Measurements from ENCODE around the gene KRTAP5-3. TPM values are rescaled to one million over a fixed set of nuclear protein-coding genes. Genes with fewer than 3 reads are reported as not detected.

KRTAP5-3 gene
- total and polyA plus RNA-seq, 2 of the 13 experiments (the other 11 are each of a cell fraction or from before 2014, with no cell fraction given) = not detected

DNA sequence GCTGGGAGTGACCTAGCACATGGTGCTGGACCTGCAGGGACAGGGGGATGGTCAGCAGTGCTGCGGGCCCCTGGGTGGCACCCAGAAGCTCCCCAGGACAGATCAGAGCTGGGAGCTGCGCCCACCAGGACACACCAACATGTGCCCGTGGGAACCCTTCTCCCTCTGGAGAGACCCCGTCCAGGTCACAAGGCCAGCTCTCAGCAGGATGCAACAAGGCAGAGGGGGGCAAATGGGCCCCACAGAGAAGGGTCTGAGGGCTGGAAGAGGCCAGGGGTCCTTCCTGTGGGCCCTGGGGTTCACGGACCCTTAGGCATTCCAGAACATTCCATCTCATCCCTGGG is 42.4 kb downstream of the KRTAP5-3 start:
- TF ChIP-seq, protein P1, sequence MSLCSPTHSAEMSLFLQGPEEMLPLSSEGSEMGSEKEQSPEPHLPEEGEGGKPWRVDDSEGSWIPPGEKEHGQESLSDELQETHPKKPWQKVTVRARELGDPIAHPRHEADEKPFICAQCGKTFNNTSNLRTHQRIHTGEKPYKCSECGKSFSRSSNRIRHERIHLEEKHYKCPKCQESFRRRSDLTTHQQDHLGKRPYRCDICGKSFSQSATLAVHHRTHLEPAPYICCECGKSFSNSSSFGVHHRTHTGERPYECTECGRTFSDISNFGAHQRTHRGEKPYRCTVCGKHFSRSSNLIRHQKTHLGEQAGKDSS (CRISPR knock-in tag; IDR thresholded peaks at IDR 0.05; ENCODE audit: borderline replicate concordance, low read depth) = no peak
- TF ChIP-seq GATAD2A (CRISPR knock-in tag; IDR thresholded peaks at IDR 0.05) (no peak), THYN1 (CRISPR knock-in tag; IDR thresholded peaks at IDR 0.05; ENCODE audit: borderline replicate concordance, low read depth) (no peak), ZNF317 (CRISPR knock-in tag; IDR thresholded peaks at IDR 0.05) (no peak), ZNF777 (CRISPR knock-in tag; IDR thresholded peaks at IDR 0.05) (no peak), POLR2G (IDR thresholded peaks at IDR 0.05; ENCODE audit: low read depth, low read length) (no peak), SALL1 (CRISPR knock-in tag; IDR thresholded peaks at IDR 0.05) (no peak)
- TF ChIP-seq, protein P2, sequence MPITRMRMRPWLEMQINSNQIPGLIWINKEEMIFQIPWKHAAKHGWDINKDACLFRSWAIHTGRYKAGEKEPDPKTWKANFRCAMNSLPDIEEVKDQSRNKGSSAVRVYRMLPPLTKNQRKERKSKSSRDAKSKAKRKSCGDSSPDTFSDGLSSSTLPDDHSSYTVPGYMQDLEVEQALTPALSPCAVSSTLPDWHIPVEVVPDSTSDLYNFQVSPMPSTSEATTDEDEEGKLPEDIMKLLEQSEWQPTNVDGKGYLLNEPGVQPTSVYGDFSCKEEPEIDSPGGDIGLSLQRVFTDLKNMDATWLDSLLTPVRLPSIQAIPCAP (CRISPR knock-in tag; IDR thresholded peaks at IDR 0.05; ENCODE audit: low read depth) = no peak
- TF ChIP-seq, protein P3, sequence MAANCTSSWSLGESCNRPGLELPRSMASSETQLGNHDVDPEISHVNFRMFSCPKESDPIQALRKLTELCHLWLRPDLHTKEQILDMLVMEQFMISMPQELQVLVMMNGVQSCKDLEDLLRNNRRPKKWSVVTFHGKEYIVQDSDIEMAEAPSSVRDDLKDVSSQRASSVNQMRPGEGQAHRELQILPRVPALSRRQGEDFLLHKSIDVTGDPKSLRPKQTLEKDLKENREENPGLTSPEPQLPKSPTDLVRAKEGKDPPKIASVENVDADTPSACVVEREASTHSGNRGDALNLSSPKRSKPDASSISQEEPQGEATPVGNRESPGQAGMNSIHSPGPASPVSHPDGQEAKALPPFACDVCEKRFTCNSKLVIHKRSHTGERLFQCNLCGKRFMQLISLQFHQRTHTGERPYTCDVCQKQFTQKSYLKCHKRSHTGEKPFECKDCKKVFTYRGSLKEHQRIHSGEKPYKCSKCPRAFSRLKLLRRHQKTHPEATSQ (CRISPR knock-in tag; IDR thresholded peaks at IDR 0.05; ENCODE audit: borderline replicate concordance) = no peak
- TF ChIP-seq, protein P4, sequence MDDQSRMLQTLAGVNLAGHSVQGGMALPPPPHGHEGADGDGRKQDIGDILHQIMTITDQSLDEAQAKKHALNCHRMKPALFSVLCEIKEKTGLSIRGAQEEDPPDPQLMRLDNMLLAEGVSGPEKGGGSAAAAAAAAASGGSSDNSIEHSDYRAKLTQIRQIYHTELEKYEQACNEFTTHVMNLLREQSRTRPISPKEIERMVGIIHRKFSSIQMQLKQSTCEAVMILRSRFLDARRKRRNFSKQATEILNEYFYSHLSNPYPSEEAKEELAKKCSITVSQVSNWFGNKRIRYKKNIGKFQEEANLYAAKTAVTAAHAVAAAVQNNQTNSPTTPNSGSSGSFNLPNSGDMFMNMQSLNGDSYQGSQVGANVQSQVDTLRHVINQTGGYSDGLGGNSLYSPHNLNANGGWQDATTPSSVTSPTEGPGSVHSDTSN (CRISPR knock-in tag; IDR thresholded peaks at IDR 0.05; ENCODE audit: borderline replicate concordance) = no peak
- TF ChIP-seq, protein P5, sequence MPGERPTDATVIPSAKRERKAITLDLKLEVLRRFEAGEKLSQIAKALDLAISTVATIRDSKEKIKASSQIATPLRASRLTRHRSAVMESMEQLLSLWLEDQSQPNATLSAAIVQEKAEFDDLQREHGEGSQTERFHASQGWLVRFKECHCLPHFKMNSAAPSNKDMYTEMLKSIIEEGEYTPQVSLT (CRISPR knock-in tag; IDR thresholded peaks at IDR 0.05; ENCODE audit: borderline replicate concordance, low read depth) = no peak
- TF ChIP-seq, protein P6, sequence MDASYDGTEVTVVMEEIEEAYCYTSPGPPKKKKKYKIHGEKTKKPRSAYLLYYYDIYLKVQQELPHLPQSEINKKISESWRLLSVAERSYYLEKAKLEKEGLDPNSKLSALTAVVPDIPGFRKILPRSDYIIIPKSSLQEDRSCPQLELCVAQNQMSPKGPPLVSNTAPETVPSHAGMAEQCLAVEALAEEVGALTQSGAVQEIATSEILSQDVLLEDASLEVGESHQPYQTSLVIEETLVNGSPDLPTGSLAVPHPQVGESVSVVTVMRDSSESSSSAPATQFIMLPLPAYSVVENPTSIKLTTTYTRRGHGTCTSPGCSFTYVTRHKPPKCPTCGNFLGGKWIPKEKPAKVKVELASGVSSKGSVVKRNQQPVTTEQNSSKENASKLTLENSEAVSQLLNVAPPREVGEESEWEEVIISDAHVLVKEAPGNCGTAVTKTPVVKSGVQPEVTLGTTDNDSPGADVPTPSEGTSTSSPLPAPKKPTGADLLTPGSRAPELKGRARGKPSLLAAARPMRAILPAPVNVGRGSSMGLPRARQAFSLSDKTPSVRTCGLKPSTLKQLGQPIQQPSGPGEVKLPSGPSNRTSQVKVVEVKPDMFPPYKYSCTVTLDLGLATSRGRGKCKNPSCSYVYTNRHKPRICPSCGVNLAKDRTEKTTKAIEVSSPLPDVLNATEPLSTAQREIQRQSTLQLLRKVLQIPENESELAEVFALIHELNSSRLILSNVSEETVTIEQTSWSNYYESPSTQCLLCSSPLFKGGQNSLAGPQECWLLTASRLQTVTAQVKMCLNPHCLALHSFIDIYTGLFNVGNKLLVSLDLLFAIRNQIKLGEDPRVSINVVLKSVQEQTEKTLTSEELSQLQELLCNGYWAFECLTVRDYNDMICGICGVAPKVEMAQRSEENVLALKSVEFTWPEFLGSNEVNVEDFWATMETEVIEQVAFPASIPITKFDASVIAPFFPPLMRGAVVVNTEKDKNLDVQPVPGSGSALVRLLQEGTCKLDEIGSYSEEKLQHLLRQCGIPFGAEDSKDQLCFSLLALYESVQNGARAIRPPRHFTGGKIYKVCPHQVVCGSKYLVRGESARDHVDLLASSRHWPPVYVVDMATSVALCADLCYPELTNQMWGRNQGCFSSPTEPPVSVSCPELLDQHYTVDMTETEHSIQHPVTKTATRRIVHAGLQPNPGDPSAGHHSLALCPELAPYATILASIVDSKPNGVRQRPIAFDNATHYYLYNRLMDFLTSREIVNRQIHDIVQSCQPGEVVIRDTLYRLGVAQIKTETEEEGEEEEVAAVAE (CRISPR knock-in tag; IDR thresholded peaks at IDR 0.05; ENCODE audit: borderline replicate concordance) = no peak
- no TSS peak for BruUV-seq (replicated peaks)
- POLR2A ChIA-PET = no interaction called here
- Histone ChIP-seq H3K4me2 (ENCODE audit: low read depth, low read length) (no peak overlapping the region), H3K36me3 (replicated peaks in 1 of 2; ENCODE audit: control insufficient read depth in 1 of 2, insufficient read depth in 2 of 2, low read length in 2 of 2) (peaks cover 0 to 1% of the 10 kb centered on the region in 2 experiments; a peak in 1 of 5 replicates), H3K27me3 (ENCODE audit: control insufficient read depth in 1 of 2, insufficient read depth in 2 of 2, low read length in 2 of 2) (no peaks in the 10 kb centered on the region), H3K27ac (ENCODE audit: extremely low read length, insufficient read depth, low read length) (no peak overlapping the region), H2AFZ (ENCODE audit: low read length) (no peak overlapping the region), H4K20me1 (ENCODE audit: insufficient read depth, low read length) (peaks cover 35% of the 10 kb centered on the region; the same call in 1 of the 2 replicates), H3K79me2 (ENCODE audit: insufficient read depth, low read length) (no peaks in the 10 kb centered on the region), H3K9me3 (ENCODE audit: low read length) (no peaks in the 10 kb centered on the region), H3K4me3 (replicated peaks in 1 of 3; ENCODE audit: insufficient read depth in 1 of 3, low read depth in 2 of 3, low read length in 3 of 3) (no peak overlapping the region), H3K9ac (ENCODE audit: insufficient read depth, low read depth, low read length) (no peak overlapping the region), H3K4me1 (ENCODE audit: insufficient read depth, low read length) (peaks cover 27% of the 10 kb centered on the region)
- ATAC-seq (no peak), FAIRE-seq (no peak), DNase-seq (ENCODE audit: low spot score) (no peak)
- 100% methylated on average over 1 of the region's 5 CpGs for WGBS (ENCODE audit: low lambda C conversion rate)
- CTCF ChIA-PET (ENCODE audit: low intra/inter-chr PET ratio, low total read pairs) = no interaction called here
- in situ Hi-C loops (cut with HindIII; ENCODE audit: extremely low pct_ligation_motif_present, low pct_unique_long_range_greater_than_20kb) = no loop called here
- intact Hi-C loops (cut with micrococcal nuclease; ENCODE audit: unreplicated experiment) = no loop called here
